ENCODE results near the gene MORN1. TPM values are rescaled to one million over a fixed set of nuclear protein-coding genes. Genes with fewer than 3 reads are reported as not detected.

Gene MORN1
- total and polyA plus RNA-seq, 2 of the 4 experiments (the other 2 are of a cell fraction) = 3.0 to 4.2 TPM

DNA sequence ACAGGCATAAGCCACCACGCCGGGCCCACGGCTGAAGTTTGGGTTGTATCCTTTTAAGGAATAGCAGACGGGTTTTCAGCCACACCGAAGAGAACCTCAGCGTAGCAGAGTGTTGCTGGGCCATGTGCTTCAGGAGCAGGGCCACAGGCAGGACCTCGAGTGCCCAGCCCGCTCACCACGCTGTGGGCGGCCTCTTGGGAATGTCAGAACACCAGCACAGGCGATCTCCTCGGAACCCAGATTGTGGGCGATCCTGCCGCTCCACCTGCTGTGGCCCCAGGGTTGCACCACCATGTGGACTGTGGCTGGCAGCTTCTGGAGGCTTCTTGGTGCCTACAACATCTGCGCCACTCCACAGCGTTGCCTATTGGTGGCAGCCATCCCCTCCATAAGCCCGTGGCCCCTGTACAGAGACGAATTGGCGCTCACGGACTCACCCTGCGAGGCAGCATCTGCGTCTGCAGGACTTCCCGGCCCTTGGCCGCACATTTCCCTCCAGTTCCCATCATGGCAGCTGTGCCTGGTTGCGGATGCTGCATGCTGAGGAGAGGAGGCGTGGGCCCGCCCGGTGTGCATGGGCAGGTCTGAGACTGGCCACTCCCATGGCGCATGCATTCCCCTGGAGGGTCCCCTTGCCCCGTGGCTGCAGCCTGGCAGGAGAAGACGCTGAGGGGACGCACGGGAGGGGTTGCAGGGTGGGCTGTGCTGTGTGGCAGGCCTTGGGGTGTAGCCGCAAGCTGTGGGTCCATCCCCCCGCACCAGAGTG, 93.9 kb downstream of the MORN1 start:
- H3K27me3 ChIP-seq (ENCODE audit: control insufficient read depth, insufficient read depth, low read length) = no peaks in the 10 kb centered on the region
- dilution Hi-C loops (cut with HindIII; ENCODE audit: low sequenced_read_pairs, unreplicated experiment) (no loop called here), in situ Hi-C loops (cut with MboI; ENCODE audit: low sequenced_read_pairs) (loop anchor here (5.0 kb wide), 1 partner anchor 60 kb away; no protein-coding TSS in a partner anchor), intact Hi-C loops (cut with micrococcal nuclease) (no loop called here)
- H3K9me1 ChIP-seq (ENCODE audit: insufficient read depth, low read length) = peaks cover 41% of the 10 kb centered on the region
- no peak for TF ChIP-seq RAD21 (IDR thresholded peaks at IDR 0.05; ENCODE audit: low read length)
- TF ChIP-seq BHLHE40 (IDR thresholded peaks at IDR 0.05; ENCODE audit: low read depth, low read length) = no peak
- no peak for TF ChIP-seq MAZ (IDR thresholded peaks at IDR 0.05; ENCODE audit: borderline replicate concordance, low read depth, low read length)
- no peak for TF ChIP-seq MAFK (IDR thresholded peaks at IDR 0.05; ENCODE audit: low read depth, low read length)
- no peak for TF ChIP-seq RCOR1 (IDR thresholded peaks at IDR 0.05; ENCODE audit: insufficient replicate concordance, low read length)
- TF ChIP-seq FOS (IDR thresholded peaks at IDR 0.05; ENCODE audit: low read depth, low read length) = no peak
- H3K27ac ChIP-seq (ENCODE audit: insufficient read depth, low read length) = no peak overlapping the region
- no peak for ATAC-seq (ENCODE audit: low read depth)
- peaks cover 85% of the 10 kb centered on the region for H4K20me1 ChIP-seq (ENCODE audit: insufficient read depth, low read length)
- no peak overlapping the region for H2AFZ ChIP-seq (replicated peaks; ENCODE audit: low read length, poor library complexity)
- peaks cover 45% of the 10 kb centered on the region for H3K4me1 ChIP-seq (ENCODE audit: control insufficient read depth, insufficient read depth, low read length)
- H3K36me3 ChIP-seq (ENCODE audit: control insufficient read depth, insufficient read depth, low read length) = peaks cover 6% of the 10 kb centered on the region; the same call in 1 of the 2 replicates
- H3K23ac ChIP-seq (ENCODE audit: low read depth, low read length) = no peak overlapping the region
- H4K8ac ChIP-seq (ENCODE audit: low read depth in 2 of 2, low read length in 2 of 2) = no peak overlapping the region
- H2BK15ac ChIP-seq (ENCODE audit: low read depth, low read length) = no peak overlapping the region
- no peak overlapping the region for H2BK5ac ChIP-seq (ENCODE audit: low read depth, low read length, poor library complexity, severe bottlenecking)
- no peak overlapping the region for H2BK120ac ChIP-seq (ENCODE audit: low read depth, low read length)
- H4K5ac ChIP-seq (ENCODE audit: low read depth, low read length) = no peak overlapping the region
- 95% methylated on average over 25 of the region's 35 CpGs; no CpG with 5 or more reads in 1 of the 2 experiments for WGBS, 2 experiments (ENCODE audit: extremely low coverage in 2 of 2, insufficient read length in 1 of 2)
- H3K18ac ChIP-seq (ENCODE audit: low read depth, low read length) = no peak overlapping the region
- no peak for DNase-seq
- H3K4me2 ChIP-seq (ENCODE audit: low read depth, low read length) = no peak overlapping the region
- no peak overlapping the region for H3K14ac ChIP-seq (replicated peaks; ENCODE audit: low read depth, low read length)
- no peak overlapping the region for H2BK20ac ChIP-seq (ENCODE audit: low read depth, low read length)
- H4K91ac ChIP-seq (ENCODE audit: insufficient read depth, low read depth, low read length) = no peak overlapping the region
- CTCF ChIA-PET = no interaction called here
- no TSS peak for BruUV-seq (replicated peaks)
- H3K4ac ChIP-seq (ENCODE audit: low read depth, low read length) = no peak overlapping the region
- peaks cover 5 to 98% of the 10 kb centered on the region in 2 experiments; a peak in 3 of 4 replicates for H3K79me1 ChIP-seq (ENCODE audit: low read depth in 1 of 2, low read length in 2 of 2)
- H3K4me3 ChIP-seq (ENCODE audit: insufficient read depth, low read depth, low read length) = no peak overlapping the region
- no peaks in the 10 kb centered on the region for H3K9me3 ChIP-seq (ENCODE audit: control insufficient read depth, insufficient read depth, low read length)
- H3K56ac ChIP-seq (ENCODE audit: extremely low read depth, insufficient read depth, low read length) = no peak overlapping the region
- H3K9ac ChIP-seq (ENCODE audit: low read depth, low read length) = no peak overlapping the region
- POLR2A ChIA-PET (ENCODE audit: unreplicated experiment) = no interaction called here
- H2AK9ac ChIP-seq (replicated peaks; ENCODE audit: low read depth, low read length, poor library complexity) = peak overlapping the region; percentile 17
- no peak overlapping the region for H2AK5ac ChIP-seq (ENCODE audit: low read depth, low read length)

All from IMR-90 (cell line).